Measurements from ENCODE around the gene TDP1.

GRCh38 chr14:89957791-89958190 is 2.1 kb downstream of the TDP1 start:
- TF ChIP-seq ZBTB17 (CRISPR knock-in tag; IDR thresholded peaks at IDR 0.05) (no peak), HMG20B (CRISPR knock-in tag; IDR thresholded peaks at IDR 0.05) (no peak), CTCF (IDR thresholded peaks at IDR 0.05 in 2 of 3, conservative IDR thresholded peaks at IDR 0.05 in 1 of 3; ENCODE audit: insufficient read depth in 2 of 3, low read depth in 1 of 3, low read length in 3 of 3) (no peak), YY1 (IDR thresholded peaks at IDR 0.05; ENCODE audit: borderline replicate concordance in 1 of 3, control insufficient read depth in 1 of 3, extremely low read depth in 1 of 3, insufficient read depth in 3 of 3, insufficient read length in 1 of 3, insufficient replicate concordance in 2 of 3, low read depth in 1 of 3, low read length in 2 of 3) (no peak), JUNB (CRISPR knock-in tag; conservative IDR thresholded peaks at IDR 0.05) (no peak), POLR2B (IDR thresholded peaks at IDR 0.05; ENCODE audit: low read depth, partially characterized antibody) (no peak), GATA2 (CRISPR knock-in tag; IDR thresholded peaks at IDR 0.05) (no peak), ZNF24 (IDR thresholded peaks at IDR 0.05) (no peak), MIER1 (IDR thresholded peaks at IDR 0.05; ENCODE audit: low read depth) (no peak), BCOR (IDR thresholded peaks at IDR 0.05) (no peak), ZFP36 (IDR thresholded peaks at IDR 0.05; ENCODE audit: low read depth, low read length, partially characterized antibody) (no peak)
- TF ChIP-seq, protein P1, sequence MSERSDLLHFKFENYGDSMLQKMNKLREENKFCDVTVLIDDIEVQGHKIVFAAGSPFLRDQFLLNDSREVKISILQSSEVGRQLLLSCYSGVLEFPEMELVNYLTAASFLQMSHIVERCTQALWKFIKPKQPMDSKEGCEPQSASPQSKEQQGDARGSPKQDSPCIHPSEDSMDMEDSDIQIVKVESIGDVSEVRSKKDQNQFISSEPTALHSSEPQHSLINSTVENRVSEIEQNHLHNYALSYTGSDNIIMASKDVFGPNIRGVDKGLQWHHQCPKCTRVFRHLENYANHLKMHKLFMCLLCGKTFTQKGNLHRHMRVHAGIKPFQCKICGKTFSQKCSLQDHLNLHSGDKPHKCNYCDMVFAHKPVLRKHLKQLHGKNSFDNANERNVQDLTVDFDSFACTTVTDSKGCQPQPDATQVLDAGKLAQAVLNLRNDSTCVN (CRISPR knock-in tag; IDR thresholded peaks at IDR 0.05), result no peak
- TF ChIP-seq, protein P2, sequence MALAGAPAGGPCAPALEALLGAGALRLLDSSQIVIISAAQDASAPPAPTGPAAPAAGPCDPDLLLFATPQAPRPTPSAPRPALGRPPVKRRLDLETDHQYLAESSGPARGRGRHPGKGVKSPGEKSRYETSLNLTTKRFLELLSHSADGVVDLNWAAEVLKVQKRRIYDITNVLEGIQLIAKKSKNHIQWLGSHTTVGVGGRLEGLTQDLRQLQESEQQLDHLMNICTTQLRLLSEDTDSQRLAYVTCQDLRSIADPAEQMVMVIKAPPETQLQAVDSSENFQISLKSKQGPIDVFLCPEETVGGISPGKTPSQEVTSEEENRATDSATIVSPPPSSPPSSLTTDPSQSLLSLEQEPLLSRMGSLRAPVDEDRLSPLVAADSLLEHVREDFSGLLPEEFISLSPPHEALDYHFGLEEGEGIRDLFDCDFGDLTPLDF (CRISPR knock-in tag; IDR thresholded peaks at IDR 0.05), result no peak
